ENCODE measurements around the gene CORO1A.

The CORO1A gene

GRCh38 chr16:30147843-30148510, 35.4 kb upstream of the CORO1A start:
- TF ChIP-seq TCF4 (CRISPR knock-in tag; IDR thresholded peaks at IDR 0.05; ENCODE audit: borderline replicate concordance) (no peak), CSDC2 (CRISPR knock-in tag; IDR thresholded peaks at IDR 0.05) (no peak), CREB5 (CRISPR knock-in tag; IDR thresholded peaks at IDR 0.05; ENCODE audit: low read depth) (no peak), ISL1 (CRISPR knock-in tag; IDR thresholded peaks at IDR 0.05) (no peak), BACH2 (CRISPR knock-in tag; IDR thresholded peaks at IDR 0.05; ENCODE audit: borderline replicate concordance) (no peak), TSHZ2 (CRISPR knock-in tag; IDR thresholded peaks at IDR 0.05) (no peak), ZFP30 (CRISPR knock-in tag; IDR thresholded peaks at IDR 0.05) (no peak), POU6F1 (CRISPR knock-in tag; IDR thresholded peaks at IDR 0.05; ENCODE audit: borderline replicate concordance, low read depth) (no peak), ZNF70 (CRISPR knock-in tag; IDR thresholded peaks at IDR 0.05) (no peak)
- no peak for ATAC-seq

- no peak for ATAC-seq
- TF ChIP-seq CSRNP3 (CRISPR knock-in tag; IDR thresholded peaks at IDR 0.05) (no peak), ARNTL (CRISPR knock-in tag; IDR thresholded peaks at IDR 0.05; ENCODE audit: borderline replicate concordance, low read depth) (no peak), CREB5 (CRISPR knock-in tag; IDR thresholded peaks at IDR 0.05; ENCODE audit: low read depth) (no peak), RARB (CRISPR knock-in tag; IDR thresholded peaks at IDR 0.05) (no peak), ESRRG (CRISPR knock-in tag; IDR thresholded peaks at IDR 0.05) (no peak), ZFP3 (CRISPR knock-in tag; IDR thresholded peaks at IDR 0.05) (no peak), TOX (CRISPR knock-in tag; IDR thresholded peaks at IDR 0.05; ENCODE audit: borderline replicate concordance) (no peak), ZNF70 (CRISPR knock-in tag; IDR thresholded peaks at IDR 0.05) (no peak), ZNF565 (CRISPR knock-in tag; conservative IDR thresholded peaks at IDR 0.05; ENCODE audit: low read depth) (no peak), BACH2 (CRISPR knock-in tag; IDR thresholded peaks at IDR 0.05; ENCODE audit: borderline replicate concordance) (no peak), OSR1 (CRISPR knock-in tag; IDR thresholded peaks at IDR 0.05) (no peak), ZNF8 (CRISPR knock-in tag; IDR thresholded peaks at IDR 0.05) (no peak), PPARA (CRISPR knock-in tag; IDR thresholded peaks at IDR 0.05; ENCODE audit: borderline replicate concordance) (no peak), TSHZ2 (CRISPR knock-in tag; IDR thresholded peaks at IDR 0.05) (no peak), PATZ1 (CRISPR knock-in tag; IDR thresholded peaks at IDR 0.05; ENCODE audit: borderline replicate concordance) (no peak), POU6F1 (CRISPR knock-in tag; IDR thresholded peaks at IDR 0.05; ENCODE audit: borderline replicate concordance, low read depth) (no peak), CSDC2 (CRISPR knock-in tag; IDR thresholded peaks at IDR 0.05) (no peak), SNAI2 (CRISPR knock-in tag; IDR thresholded peaks at IDR 0.05) (no peak), ISL1 (CRISPR knock-in tag; IDR thresholded peaks at IDR 0.05) (no peak), ZFP30 (CRISPR knock-in tag; IDR thresholded peaks at IDR 0.05) (no peak)
Measured at GRCh38 chr16:30149250-30149930, 34.0 kb upstream of the CORO1A start.

Data from SK-N-SH treated with all-trans-retinoic acid at 6 μM for 48 hours (cell line).